NCI-H446 (cell line): ENCODE results near the gene AIFM1.
"Not testable (repeated sequence)": the region's sequence is repeated elsewhere in the genome, so short reads cannot be mapped to it uniquely, and the experiment has no call there.

Source experiments
- DNase-seq, 2 experiments: peaks; one replicate each; lab custom pipeline; 2025; lab: John Stamatoyannopoulos, UW

AIFM1 gene

GRCh38 chrX:130119312-130119898 is 46.2 kb downstream of the AIFM1 start:
- DNase-seq = no peak

DNA sequence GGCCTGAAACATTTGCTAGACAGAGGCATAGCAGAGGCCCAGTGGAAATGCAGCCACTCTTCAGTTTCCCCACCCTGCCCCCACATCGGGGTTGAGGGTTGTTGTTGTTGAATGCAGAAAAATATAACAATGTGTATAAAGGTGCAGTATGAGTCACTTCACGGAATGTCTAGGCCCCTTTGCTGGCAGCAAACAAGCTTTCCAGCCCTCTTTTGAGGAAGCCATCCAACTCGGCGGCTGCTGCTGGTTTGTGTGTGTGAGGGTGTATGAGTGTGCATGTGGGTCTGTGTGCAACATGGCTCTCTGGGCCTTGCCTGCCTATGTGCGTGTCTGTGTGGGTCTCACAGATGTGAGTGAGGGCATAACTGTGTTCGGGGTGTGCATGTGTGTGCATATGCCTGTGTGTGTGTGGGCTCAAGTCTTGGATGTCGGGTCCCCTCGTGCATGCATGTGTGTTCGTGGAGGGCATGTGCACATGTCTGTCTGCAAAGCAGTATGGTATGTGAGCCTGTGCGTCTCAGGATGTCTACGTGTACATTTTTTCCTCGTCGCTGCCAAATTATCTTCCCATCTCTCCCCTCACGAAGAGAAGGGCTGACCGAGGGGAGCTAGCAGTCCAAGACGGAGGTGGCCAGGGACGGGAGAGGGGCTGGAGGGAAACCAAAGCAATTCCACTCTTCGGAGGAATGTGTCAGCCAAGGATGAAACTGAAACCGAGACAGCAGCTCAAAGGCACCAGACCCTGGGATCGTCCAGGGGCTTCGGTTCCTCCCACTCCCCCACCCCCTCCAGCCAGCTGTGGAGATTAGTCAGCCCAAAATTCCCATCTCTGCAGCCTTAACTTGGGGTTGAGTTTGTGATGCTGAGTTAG is 47.0 kb downstream of the AIFM1 start:
- DNase-seq = no peak

DNA sequence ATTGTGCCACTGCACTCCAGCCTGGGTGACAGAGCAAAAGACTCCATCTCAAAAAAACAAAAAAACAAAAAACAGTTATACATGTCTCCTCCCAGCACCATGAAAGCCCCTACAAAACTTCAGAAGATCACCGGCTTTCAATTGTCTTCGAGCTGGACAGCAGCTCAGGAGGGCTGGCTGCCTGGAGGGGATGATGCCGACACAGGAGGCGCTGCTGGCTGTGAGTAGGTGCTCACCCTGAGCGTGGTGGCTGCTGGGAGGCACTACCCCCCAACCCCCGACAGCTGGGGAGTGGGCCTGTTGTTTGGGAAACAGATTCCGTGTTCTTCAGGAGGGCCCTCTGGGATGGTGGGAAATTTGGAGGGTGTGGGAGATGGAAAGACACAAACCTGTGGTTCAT is 48.5 kb downstream of the AIFM1 start:
- no peak for DNase-seq

DNA sequence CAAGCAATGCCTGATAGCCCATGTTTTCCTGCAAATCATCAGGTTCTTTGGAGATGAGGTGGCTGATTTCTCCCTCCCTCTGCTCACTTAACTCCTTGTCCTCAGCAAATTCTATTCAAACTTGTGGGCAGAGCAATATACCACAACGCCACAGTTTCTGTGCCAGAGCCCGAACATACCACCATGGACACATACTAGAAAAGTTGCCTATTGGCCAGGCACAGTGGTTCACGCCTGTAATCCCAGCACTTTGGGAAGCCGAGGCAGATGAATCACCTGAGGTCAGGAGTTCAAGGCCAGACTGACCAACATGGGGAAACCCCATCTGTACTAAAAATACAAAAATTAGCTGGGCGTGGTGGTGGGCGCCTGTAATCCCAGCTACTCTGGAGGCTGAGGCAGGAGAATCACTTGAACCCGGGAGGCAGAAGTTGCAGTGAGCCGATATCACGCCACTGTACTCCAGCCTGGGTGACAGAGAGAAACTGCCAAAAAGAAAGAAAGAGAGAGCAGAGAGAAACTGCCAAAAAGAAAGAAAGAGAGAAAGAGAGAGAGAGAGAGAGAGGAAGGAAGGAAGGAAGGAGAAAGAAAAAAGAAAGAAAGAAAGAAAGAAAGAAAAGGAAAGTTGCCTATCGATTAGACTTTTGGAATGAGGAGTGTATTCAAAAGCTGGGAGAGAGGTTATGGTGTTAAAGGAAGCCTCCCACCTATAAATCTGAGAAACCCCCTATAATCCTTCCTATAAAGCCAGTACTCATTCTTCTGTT is 50.3 kb downstream of the AIFM1 start:
- not testable (repeated sequence) for DNase-seq

GRCh38 chrX:130114141-130114588 is 51.5 kb downstream of the AIFM1 start:
- DNase-seq = no peak

DNA sequence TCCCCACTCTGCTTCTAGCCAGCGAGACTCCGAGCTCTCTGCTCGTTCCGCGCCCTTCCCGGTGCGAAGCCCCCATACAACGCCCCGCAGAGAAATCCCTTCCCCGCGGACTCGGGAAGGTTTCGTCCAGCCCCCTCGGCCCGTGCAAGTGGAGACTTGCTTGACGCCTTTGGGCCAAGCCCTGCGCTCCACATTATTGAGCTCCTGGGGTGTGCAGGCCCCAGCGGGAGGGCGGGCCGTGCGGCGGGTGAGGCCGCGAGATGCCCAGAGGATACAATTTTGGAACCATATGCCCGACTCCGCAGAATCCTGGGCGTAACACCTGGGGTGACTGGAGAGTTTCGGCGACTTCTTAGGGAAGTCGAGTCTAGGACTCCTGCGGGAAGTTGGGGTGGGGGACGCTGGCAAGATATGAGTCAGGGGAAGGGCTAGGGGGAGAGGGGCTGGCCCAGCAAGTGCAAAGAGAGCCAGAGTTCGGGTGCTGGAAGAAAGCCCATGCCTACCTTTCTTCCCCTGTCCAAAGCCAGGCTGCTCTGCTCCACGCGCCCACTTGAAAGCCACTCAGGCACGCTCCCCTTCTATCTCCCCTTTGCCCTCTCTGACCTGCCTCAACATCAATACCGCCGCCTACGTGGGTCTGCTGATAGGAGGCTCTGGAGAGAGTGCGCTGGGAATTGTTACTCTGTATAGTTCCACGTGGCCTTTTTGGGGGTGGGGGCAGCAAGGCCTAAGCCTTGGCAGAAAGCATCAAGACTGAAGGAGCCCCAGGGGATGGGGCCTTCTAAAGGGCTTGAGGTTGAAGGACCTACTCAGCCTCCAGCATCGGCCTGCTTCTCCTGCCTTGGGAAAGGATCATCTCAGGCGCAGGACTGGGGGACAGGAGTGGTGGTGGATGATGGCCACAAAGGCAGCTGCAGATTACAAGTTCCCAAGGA is 54.2 kb downstream of the AIFM1 start:
- no peak for DNase-seq

- peak in 1 of 2 experiments; percentile 51 for DNase-seq
These were observed 55.0 kb downstream of the AIFM1 start, which contains the start of gene ELF4 for GRCh38 chrX:130110379-130111219. ELF4 (minus strand) TSS chrX:130110497; CDS start chrX:130081330, 29,167 bp downstream.

- peak in 1 of 2 experiments; percentile 26 for DNase-seq
These were observed 55.9 kb downstream of the AIFM1 start for GRCh38 chrX:130109429-130110378.

- peak in 1 of 2 experiments; percentile 35 for DNase-seq
These were observed 56.8 kb downstream of the AIFM1 start for GRCh38 chrX:130108647-130109428.

DNA sequence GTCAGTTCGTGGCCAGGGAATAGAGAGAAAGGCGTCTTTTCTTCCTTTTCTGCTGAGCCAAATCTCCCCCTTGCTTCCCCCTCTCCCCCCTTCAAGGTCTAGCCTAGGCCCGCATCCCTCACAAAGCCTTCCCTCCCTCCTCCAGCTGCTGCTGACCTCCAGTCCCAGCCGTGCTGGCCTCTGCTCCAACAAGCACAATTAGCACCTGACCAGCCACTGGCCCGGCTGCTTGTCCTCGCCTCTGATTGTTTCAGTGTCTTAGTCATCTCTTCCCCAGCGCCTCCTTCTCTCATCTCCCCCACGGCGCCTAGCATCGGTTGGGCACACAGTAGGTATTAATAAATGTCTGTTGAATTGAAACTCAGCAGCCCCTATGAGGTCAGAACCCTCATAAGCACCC is 59.6 kb downstream of the AIFM1 start:
- DNase-seq = no peak

- no peak for DNase-seq
These were observed 60.4 kb downstream of the AIFM1 start for GRCh38 chrX:130105244-130105643.

DNA sequence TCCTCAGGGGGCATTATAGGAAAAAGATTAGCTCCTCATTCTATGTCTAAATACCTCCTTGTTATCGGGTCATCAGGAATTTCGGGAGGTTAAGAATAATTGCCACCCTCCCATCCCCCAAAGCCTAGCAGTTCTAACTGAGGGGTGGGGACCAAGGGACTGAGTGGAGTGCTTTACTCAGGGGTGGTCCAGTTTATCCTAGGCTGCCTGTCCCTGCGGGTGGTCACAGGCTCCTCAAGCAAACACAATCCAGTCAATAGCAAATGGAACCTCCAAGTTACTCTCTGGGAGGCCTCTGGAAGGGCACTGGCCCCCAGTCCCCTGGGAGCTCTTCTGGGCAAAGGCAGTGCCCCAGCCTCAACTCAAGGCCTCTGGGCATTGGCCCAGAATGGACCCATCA is 62.0 kb downstream of the AIFM1 start:
- no peak for DNase-seq

GRCh38 chrX:130100180-130100579 is 65.5 kb downstream of the AIFM1 start:
- peak in 1 of 2 experiments; percentile 27 for DNase-seq

DNA sequence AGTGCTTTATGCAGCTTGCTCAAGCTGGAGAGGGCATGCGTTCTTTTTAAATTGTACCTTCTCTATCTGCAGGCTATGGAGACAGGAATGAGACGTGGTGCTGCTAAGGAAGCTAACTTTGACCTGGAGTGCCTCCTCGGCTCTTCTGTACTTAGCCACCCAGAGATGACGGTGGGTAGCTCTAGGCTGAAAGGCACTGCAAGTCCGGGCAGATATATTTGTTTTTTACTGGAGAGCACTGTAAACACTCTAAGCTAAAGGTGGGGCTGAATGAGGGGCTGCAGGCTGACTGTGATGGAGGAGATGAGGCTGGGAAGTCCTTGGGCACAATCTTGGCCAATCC is 67.5 kb downstream of the AIFM1 start:
- DNase-seq = no peak

DNA sequence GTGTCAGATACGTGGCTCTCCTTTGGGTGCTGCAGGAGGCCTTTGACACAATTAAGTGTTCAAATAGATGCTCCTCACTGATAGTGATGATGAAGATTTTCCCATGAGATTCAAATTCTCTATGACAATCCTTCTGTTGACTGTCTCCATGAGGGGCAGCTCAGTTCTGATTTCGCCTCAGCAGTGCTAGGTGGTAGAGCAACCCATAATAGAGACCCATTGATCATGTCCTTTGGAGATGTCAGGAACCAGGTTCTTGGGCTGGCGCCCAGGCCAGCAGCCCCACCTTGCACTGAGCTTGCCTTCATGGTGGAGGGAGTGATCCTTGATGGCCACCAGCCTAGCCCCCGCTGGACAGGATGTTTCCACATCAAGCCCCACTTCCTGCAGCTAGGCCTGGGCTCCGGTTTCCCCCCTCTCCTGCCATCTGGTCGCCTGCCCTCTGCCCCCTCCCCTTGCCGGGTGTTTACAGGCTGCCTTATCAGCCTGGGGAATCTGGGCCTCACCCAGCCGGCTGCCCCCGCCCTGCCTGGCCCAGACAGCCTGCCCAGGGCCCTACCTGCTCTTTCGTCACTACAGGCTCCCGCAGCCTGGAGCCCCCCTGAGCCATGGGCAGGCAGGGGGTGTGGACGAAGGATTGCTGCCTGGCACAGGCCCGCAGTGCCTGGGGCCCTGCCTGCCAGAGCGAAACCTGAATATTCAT is 68.0 kb downstream of the AIFM1 start:
- no peak for DNase-seq

GRCh38 chrX:130095249-130096030 is 70.2 kb downstream of the AIFM1 start:
- DNase-seq = no peak

- DNase-seq = no peak
These were observed 70.9 kb downstream of the AIFM1 start for GRCh38 chrX:130094696-130095095.
